ENCODE results near the gene DPH6.
A peak's percentile ranks its signal among the peaks of the same experiment; 100 is the strongest.
"Not testable (repeated sequence)": the region's sequence is repeated elsewhere in the genome, so short reads cannot be mapped to it uniquely, and the experiment has no call there.

Gene DPH6, protein sequence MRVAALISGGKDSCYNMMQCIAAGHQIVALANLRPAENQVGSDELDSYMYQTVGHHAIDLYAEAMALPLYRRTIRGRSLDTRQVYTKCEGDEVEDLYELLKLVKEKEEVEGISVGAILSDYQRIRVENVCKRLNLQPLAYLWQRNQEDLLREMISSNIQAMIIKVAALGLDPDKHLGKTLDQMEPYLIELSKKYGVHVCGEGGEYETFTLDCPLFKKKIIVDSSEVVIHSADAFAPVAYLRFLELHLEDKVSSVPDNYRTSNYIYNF

DNA sequence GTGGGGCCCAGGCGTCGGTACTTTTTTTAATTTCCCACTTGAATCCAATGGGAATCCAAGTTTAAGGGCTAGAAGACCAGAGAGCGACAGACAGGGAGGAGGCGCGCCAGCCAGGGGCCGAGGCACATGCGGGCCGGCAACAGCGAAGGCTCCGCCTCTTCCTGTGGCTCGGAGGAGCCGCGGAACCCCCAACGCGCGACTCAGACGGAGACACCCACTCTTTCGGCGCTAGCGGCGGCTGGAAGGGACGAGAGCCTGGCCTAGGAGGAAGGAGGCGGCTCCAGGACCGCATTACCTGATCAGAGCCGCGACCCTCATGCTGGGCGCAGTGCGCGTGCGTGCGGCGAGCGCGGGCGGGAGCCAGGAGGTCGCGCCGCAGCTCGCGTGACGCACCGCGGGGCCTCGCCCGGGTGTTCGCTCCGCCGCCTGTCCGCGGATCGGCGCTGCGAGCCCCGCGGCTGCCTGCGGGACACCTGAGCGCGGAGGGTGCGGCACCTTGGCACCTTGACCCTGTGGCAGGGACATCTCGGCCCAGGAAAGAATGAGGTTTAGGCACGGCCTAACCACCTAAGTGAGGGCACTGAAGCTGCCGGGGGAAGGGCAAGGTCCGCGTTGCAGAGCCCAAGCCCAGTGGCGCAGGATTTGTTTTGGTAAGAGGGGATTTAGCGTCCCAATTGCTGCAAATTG is at the start of gene DPH6:
Gene DPH6 (minus strand): TSS at position 342 of the 687 bp plus-strand sequence. CDS start 24 bp downstream, at position 318.
- DNase-seq, result peak; percentile 71

DNA sequence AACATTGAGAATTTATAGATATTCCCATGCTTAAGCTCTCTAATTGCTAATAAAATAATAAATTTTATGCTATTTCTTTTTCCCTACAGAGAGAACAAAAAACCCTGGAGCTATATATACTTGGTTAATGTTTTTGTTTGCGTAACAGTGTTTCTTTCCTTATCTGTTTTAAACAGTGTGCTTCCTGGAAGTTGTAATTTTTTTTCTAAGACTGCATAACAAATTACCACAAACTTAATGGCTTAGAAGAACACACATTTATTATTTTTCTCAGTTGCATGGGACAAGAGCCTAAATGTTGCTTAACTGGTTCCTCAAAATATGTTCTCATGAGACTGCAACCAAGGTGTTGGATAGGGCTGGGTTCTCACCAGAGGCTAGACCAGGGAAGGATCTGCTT is 49.7 kb upstream of the DPH6 start:
- no peak for DNase-seq

DNA sequence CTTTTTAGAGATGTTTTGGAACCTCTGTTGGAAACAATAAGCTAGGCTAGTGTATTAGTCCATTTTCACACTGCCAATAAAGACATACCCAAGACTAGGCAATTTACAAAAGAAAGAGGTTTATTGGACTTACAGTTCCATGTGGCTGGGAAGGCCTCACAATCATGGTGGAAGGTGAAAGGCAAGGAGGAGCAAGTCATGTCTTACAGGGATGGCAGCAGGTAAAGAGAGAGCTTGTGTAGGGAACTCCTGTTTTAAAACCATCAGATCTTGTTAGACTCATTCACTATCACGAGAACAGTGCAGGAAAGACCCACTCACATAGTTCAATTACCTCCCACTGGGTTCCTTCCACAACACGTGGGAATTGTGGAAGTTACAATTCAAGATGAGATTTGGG is 46.0 kb upstream of the DPH6 start:
- not testable (repeated sequence) for DNase-seq

DNA sequence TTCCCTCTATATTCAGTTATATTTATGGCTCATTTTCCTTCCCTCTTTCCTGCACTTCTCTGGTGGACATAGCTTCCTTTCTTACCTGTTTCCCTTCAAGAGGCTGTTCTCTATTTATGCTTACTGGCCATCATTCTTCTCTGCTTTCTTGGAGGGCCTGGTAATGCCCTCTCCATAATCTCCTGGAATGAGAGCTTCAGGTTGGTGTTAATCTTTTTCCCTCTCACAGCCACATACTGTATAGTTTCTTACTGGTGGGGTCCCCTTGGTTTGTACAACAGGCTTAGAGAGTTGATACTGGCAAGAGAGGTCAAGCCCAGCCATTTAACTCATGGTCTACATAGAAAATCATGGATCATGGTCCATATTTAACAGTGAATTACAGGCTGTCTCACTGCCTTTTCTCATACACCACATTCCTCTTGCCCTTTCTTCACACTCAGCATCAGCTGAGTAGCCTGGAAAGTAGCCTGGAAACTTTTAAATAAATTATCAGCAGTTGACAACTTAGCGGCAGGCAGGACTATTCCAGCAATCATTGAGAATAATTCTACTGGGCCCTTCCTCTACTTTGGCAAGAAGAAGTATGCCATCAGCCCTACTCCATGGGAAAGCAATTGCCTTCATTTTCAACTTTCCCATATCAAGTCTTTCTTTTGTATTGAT is 38.0 kb upstream of the DPH6 start:
- no peak for DNase-seq

DNA sequence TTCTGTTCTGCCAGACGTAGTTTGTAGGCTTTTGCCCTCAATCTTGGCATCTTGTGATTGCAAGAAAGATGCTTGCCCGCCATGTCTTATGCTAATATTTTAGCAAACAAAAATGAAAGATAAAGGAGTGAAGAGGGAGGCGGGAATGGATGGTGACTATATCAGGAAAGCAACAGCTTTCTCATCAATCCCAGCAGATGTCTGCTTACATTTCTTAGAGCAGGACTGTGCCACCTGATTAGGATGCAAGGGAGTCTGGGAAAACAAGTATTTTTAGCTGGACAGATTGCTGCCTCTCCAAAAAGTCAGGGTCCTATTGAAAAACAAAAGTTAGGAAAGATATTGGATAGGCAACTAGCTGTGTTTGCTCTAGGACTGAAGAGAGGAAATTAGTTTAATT is 34.6 kb upstream of the DPH6 start:
- no peak for DNase-seq

DNA sequence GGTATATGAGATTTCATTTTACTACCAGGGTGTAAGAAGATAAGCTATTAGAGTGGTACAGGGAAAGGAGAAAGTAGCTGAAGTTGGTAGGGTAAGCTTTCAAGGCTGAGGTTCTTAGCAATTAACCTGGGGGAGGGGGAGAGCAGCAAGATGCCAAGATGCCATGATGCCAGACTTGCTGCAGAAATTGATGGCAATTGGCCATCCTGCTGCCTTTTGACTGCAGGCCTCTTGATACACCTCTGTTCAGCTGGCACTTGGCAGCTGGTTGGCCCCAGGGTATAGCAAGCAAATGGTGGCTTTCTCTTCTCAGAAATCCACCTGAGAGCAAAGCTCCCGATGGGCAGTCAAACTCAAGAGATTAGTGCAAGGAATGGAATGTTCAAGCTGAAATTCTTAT is 21.4 kb upstream of the DPH6 start:
- DNase-seq, result no peak

DNA sequence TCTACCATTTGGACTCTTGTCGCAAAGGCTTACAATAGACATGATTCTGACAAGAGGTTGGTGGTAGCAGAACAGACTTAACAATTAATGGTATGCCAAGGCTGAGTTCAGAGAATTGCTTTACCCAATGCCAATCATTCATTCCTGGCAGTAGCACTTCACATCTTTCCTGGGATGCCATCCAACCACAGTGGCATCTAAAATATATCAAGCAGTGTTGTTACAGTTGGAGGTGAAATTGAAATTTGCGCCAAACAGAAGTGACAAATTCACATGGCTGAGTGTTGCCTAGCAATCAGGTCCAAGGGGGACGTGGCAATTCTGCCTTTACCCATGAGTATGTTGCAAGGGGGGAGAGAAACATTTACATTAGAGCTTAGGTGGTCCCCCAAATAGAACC is 21.0 kb upstream of the DPH6 start:
- no peak for DNase-seq

DNA sequence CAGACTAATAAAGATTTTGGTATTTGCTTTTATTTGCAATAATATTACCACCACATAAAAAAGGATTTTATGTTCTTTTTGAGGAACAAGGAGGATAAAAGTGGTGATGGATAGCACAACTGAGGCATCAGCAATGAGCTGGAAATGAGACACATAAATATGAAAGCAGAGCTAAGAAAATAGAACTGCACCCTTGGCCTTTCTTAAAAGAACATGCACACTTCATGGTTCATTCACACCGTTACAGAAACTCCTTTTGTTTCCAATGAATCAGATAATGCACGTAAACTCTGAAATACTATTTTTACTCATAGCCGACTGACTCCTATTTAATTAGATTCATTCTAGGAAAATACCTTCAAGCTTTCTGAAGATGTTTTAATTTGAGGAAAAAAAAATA is 19.9 kb upstream of the DPH6 start:
- DNase-seq, result no peak

DNA sequence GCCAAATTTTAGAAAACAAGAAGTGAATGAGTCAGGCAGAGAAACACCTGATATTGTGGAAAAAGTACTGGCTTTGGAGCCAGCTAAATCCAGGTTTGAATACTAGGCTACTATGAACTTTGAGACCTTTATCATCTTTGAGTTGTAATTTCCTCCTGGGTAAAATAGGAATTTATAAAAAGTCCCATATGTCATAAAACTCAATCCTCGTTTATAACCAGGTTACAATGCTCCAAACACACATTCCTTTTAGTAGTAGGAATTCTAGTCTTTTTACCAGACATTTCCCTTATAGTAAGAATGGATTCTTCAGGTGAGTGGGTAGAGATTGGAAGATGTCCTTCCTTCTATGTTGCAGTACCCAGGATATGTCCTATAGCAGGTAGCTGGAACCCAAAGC is 16.7 kb upstream of the DPH6 start:
- no peak for DNase-seq

DNA sequence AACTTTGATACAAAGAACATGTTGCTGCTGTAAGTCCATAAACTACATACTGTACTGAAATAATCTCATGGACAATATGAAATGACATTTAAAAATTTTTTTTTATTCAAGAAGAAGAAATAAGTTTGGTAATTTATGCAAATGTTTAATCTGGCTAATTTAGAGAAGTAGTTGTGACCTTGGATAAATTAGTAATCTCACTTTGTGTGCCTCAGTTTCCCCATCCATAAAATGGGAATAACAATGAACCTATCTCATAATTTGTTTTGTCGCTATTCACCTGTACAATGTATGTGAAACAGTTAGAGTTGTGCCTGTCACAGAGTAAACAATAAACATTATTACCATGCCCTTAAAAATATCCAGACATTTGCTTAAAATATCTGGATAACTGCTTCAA is 15.3 kb upstream of the DPH6 start:
- no peak for DNase-seq

DNA sequence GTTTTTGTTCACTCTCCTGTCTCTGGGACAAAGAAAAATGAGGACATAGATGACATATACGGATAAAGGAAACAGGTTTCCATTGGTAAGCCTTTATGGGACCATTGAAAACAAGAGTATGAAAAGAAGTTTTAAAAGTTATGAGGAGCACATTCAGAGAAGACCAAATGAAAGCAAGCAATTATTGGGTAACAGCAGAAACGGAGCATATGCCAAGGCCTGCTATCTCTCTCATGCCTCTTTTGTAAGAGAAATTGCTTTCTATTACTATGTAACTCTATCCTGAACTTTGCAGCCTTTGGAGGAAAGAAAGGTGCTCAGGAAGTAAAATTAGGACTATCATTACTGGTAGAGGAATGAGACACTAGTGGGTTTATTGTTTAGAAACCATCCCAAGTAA is 14.9 kb upstream of the DPH6 start:
- no peak for DNase-seq

DNA sequence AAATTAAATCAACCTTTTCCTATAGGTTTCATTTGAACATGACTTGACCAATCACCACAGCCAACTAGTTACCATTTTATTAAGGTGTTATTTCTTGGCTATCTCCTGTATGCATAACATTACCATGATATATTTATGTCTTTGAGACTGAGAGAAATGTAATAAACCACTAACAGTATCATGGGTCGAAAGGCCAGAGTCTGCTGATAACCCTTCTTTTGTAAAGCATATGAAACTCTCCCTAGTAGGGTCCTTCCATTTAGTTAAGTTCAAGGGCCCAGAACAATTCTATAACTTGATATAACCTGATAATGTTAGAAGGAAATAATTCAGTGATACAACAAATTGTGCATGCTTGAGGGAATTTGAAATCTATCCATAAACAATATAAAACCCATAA is 14.3 kb upstream of the DPH6 start:
- DNase-seq, result no peak

DNA sequence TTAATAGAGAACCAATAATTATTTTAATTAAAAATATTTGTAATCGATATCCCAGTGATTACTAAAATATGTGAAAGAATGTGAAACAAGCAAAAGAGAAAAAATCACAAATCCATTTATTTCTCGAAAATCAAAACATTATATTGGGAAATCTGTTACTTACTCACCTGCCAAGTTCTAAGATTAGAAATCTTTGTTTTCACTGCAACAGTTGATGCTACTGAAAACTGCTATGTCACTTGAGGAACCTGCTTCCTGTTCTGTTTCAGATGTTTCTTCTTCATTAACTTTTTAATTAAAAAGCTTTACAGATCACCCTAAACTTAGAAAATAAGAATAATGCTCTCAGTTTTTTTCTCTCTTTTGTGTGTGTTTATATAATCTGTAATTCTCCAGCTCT is 13.7 kb upstream of the DPH6 start:
- DNase-seq, result no peak

DNA sequence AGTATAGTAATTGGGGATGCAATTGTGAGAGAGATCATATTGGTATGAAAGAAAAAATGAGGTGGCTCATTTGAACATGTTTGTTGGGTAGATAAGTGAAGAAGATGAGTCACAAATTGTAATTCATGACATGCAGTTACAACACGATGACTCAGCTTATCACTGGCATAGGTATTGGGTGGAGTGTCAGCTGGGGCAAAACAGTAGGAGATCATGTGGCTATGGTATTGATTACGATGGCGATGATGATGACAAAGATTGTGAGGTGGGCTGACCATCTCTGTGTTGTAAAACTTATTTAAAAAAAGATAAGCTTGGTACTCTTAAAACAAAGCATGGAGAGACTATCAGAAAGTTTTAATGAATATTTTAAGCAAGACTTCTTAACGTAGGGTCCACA is 11.6 kb upstream of the DPH6 start:
- DNase-seq, result no peak

DNA sequence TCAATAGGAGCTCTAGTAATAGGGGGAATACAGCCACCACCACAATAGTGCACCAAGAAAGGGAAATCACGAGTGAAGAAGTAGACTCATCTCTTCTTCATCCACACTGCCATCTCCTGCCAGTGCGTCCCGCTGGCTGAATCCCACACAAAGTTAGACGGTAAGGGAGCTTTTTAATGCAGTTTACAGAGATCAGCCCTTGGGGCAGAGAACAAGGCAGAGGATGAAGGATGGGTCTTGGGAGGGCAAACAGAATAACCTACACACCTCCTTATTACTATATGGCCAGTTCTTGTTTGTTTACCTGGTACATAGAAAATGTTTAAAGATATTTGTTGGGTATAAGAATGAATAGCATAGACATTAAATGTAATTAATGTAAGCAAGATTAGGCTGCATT is 11.0 kb upstream of the DPH6 start:
- no peak for DNase-seq

DNA sequence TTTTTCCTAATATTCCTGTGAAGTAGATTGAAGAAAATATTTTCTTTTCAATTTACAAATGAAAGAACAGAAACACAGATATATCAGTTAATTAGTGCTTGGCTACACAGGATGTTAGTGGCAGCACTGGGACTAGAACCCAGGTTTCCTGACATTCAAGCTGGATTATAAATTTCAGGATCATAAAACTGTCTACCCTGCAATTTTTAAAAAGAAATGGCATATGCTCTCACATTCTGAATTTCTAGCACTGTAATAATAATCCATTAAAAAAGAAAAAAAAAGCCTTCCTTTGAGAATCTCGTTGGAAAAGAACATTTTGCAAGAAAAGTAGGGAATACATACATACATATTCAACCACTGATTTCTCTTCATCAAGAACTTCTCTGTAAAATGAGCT is 9.3 kb upstream of the DPH6 start:
- no peak for DNase-seq

DNA sequence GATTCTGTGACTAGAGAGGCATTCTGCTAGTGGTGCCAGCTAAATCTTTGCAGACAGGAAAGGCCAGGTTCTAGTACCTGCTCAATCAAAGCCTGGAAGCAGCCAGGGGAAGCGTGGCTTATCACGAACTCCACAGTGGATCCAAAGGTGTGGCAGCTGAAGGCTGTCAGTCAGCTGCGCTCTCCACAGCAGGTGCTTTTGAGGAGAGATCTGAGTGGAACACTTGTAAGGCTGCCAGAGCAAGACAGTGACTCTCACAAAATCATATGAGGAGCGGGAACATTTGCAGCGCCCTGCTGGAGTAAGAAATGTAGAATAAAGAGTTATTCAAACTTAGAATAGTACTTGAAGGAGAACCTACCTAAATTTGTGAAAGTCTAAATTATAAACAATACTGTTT is 5.0 kb upstream of the DPH6 start:
- no peak for DNase-seq

DNA sequence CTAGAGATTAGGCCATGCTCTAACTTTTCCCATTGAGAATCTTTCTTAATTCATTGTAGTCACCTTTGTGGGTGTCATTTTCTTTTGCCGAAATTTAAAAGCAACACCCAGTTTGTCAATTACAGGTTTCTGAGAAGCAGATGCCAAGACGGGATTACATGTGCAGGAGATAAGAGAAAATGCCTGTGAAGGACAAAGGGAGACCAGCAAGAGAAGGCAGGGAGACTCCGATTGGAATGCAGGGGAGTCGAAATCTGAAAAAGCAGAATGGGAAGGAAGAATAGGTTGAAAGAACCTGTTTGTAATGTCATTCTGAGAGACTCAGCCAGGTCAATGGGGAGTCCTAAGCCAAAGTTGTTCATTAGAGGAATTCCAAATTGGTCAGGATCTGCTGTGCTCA is 3.6 kb upstream of the DPH6 start:
- DNase-seq, result no peak

DNA sequence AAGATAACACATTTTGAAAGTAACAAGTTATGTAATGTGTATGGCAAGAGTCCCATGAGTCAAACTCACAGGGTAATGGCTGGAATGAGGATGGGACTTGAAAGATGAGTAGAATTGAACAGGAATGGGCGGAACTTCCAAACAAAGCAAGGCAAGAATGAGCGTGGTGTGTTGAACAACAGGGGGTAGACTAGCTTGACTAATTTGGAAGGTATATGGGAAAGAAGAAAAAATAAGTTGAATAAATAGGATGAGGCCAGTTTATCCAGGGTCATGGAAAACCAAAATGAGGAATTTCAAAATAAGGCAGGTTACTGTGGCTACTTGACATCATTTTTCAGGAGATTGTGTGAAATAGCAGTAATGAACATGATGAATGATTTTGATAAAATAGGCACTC is 2.5 kb upstream of the DPH6 start:
- DNase-seq, result no peak

DNA sequence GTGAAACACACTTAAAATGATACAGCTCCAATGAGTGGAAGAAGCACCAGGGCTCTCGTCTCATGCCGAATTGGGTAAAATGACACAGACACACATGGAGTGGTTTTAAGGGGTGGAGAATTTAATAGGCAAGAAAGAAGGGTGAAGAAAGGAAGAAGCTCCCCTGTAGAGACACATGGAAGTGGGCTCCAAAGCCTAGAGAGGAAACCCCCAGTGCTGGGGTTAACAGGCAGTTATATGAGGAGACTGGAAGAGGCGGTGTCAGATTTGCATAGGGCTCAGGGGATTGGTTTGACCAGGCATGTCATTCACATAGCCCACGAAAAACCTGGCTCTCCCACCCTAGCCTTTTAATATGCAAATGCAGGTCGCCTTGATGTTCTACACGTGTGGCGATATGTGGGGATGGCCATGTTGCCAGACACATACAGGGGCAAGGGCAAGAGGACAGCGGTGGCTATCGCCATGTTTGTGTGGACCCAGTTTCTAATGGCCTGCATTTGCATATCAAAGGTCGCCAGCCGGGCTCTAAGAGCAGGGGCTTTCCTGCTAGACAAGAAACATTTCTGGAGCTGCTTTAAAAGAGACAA is 1.9 kb upstream of the DPH6 start:
- no peak for DNase-seq

DNA sequence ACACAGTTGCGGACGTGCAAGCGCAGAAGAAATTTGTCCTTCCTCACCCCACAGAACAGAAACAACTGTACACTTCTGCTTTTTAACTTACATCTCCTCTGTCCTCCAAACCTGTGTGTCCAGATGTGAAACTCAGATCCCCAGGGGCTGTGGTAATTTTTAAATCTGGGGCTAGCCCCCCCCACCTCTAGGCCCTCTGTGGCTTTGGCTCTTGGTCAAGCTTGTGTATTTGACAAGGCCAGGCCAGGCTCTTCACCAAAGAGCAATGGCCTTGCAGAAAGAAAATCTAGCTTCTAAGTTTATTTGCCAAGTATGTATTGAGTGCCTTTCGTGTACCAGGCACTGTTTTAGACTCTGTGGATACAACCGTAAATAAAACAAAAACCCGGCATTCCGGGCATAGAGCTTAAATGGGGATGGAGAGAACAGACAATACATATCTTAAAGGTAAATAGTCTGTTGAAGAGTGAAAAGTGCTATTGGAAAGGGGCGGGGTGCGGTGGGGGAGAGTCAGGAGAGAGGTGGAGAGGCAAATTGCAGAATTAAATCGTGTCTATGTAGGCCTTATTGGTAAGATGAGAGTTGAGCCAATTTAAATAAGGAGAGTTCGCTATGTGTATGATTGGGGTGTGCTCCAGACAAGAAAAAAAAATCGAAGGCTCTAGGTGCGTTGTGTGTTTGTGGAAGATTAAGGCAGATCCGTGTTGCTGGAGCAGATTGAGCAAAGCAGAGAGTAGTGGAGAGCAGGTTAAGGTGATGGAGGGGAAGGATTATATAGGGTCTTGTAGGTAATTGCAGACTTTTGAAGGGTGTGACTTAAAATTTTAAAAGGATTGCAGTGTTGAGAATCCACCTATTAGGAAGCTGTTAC is 781 bp upstream of the DPH6 start:
- DNase-seq, result no peak

DNA sequence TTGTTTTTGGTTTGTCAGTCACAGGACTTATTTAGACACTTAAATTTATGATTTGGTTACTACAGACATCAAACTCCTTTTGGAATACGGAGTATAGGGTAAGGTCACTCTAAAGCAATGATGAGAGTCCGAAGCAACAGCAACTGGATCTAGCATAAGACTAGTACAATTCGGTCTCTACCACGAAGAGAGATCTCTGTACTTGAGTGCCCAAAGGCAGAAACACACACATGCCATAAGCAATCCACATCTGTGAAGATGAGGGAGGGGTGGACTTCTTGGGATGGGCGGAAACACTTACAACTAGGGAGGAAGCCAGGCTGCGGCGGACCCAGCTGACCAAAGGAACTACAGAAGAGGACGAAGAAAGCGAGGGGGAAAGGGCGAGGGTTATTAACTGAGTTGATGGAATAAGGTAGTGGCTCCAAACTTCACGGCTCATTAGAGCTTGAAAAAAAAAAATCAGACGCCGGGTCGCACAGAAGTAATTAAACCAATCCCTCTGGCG is 595 bp downstream of the DPH6 start:
- no peak for DNase-seq

DNA sequence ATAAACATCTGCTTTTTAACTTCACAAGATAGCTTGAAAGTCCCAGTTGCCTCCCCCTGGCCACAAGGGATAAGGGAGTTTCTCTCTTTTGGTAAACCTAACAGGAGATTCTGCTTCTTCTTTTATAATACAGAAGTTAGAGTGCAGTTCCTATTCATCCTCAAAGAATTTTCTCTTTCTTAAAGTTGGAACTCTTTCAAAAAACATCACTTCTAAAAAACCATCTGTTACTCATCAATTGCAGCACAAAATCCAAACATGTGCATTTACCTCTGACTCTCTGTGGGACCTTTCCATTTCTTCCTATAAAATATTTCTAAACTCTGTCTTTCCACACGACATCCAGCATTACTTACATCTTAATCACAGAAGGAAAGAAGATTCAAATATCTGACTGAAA is 5.1 kb downstream of the DPH6 start:
- DNase-seq, result no peak
